Lower leg skin (tissue), 3 donors: ENCODE measurements around the gene RNF19B.

Experiments used
- POLR2A ChIP-seq, 2 donors: fragments of 450-650 bp; IDR thresholded peaks; one replicate each; pipeline ENCODE4 v1.6.1; 2016 to 2017; ENCODE audit warnings: antibody characterized with exemption in 2 of 2, mild to moderate bottlenecking in 1 of 2, moderate library complexity in 1 of 2
- TF ChIP-seq, protein P1 (sequence below), 3 donors: fragments of 450-650 bp; IDR thresholded peaks; one replicate each; pipeline ENCODE4 v1.5.1; 2016; ENCODE audit warnings: antibody characterized with exemption in 3 of 3, mild to moderate bottlenecking in 3 of 3, moderate library complexity in 2 of 3

DNA sequence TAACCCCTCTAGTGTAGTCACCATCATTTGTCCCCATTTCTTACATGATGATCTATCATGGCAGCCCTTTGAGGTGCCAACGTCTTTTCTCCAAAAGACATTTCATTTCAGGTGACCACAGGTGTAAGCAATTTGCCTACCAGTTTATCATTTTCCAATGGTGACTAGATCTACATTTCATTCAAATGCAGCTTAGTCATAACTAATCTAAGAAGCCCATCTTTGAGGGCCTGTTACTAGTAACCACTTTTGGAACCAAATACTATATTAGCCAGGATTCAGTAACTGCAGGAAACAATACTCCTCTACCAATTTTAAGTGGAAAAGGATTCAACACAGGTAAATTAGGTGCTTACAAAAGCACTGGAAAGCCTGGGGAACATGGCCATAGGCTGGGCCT lies 32.8 kb downstream of the RNF19B start:
- TF ChIP-seq POLR2A (IDR thresholded peaks at IDR 0.05): no peak
- TF ChIP-seq, protein P1, sequence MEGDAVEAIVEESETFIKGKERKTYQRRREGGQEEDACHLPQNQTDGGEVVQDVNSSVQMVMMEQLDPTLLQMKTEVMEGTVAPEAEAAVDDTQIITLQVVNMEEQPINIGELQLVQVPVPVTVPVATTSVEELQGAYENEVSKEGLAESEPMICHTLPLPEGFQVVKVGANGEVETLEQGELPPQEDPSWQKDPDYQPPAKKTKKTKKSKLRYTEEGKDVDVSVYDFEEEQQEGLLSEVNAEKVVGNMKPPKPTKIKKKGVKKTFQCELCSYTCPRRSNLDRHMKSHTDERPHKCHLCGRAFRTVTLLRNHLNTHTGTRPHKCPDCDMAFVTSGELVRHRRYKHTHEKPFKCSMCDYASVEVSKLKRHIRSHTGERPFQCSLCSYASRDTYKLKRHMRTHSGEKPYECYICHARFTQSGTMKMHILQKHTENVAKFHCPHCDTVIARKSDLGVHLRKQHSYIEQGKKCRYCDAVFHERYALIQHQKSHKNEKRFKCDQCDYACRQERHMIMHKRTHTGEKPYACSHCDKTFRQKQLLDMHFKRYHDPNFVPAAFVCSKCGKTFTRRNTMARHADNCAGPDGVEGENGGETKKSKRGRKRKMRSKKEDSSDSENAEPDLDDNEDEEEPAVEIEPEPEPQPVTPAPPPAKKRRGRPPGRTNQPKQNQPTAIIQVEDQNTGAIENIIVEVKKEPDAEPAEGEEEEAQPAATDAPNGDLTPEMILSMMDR (IDR thresholded peaks at IDR 0.05): no peak
